ENCODE data around the gene LPO. TPM values are rescaled to one million over a fixed set of nuclear protein-coding genes. Genes with fewer than 3 reads are reported as not detected.

The LPO gene
- total RNA-seq, 1 experiment from 2014 or later, result not detected

DNA sequence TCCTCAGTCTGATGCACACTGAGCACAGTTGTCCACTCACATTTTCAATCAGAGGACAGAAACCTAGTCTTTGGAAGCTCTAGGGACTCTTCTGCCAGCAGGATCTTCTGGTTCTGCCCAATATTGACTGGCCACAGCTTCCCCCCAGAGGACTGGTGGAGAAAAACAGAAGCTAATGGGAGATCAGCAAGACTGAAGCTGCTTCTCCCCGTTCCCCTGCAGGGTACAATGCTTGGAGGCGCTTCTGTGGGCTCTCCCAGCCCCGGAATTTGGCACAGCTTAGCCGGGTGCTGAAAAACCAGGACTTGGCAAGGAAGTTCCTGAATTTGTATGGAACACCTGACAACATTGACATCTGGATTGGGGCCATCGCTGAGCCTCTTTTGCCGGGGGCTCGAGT is 35.5 kb upstream of the LPO start:
- Mint-ChIP-seq H3K4me3 (ENCODE audit: low read depth, unreplicated experiment) (no peak overlapping the region), H3K9me3 (ENCODE audit: low read depth, unreplicated experiment) (no peaks in the 10 kb centered on the region), H3K27ac (ENCODE audit: unreplicated experiment) (no peak overlapping the region), H3K27me3 (ENCODE audit: unreplicated experiment) (peaks cover 34% of the 10 kb centered on the region), H3K4me1 (ENCODE audit: low read depth, unreplicated experiment) (no peaks in the 10 kb centered on the region), H3K36me3 (ENCODE audit: insufficient read depth, unreplicated experiment) (no peaks in the 10 kb centered on the region)
- CTCF ChIA-PET, result no interaction called here
- intact Hi-C loops (cut with micrococcal nuclease; ENCODE audit: unreplicated experiment), result no loop called here
- TF ChIP-seq, protein P1, sequence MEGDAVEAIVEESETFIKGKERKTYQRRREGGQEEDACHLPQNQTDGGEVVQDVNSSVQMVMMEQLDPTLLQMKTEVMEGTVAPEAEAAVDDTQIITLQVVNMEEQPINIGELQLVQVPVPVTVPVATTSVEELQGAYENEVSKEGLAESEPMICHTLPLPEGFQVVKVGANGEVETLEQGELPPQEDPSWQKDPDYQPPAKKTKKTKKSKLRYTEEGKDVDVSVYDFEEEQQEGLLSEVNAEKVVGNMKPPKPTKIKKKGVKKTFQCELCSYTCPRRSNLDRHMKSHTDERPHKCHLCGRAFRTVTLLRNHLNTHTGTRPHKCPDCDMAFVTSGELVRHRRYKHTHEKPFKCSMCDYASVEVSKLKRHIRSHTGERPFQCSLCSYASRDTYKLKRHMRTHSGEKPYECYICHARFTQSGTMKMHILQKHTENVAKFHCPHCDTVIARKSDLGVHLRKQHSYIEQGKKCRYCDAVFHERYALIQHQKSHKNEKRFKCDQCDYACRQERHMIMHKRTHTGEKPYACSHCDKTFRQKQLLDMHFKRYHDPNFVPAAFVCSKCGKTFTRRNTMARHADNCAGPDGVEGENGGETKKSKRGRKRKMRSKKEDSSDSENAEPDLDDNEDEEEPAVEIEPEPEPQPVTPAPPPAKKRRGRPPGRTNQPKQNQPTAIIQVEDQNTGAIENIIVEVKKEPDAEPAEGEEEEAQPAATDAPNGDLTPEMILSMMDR (IDR thresholded peaks at IDR 0.05; ENCODE audit: unreplicated experiment), result no peak
- BruUV-seq (replicated peaks), result no TSS peak
- DNase-seq, result no peak

GRCh38 chr17:58204796-58205195 is 33.6 kb upstream of the LPO start:
- Mint-ChIP-seq H3K27me3 (ENCODE audit: unreplicated experiment) (peaks cover 15% of the 10 kb centered on the region), H3K36me3 (ENCODE audit: insufficient read depth, unreplicated experiment) (no peaks in the 10 kb centered on the region), H3K4me1 (ENCODE audit: low read depth, unreplicated experiment) (no peaks in the 10 kb centered on the region), H3K9me3 (ENCODE audit: low read depth, unreplicated experiment) (no peaks in the 10 kb centered on the region), H3K4me3 (ENCODE audit: low read depth, unreplicated experiment) (no peak overlapping the region), H3K27ac (ENCODE audit: unreplicated experiment) (no peak overlapping the region)
- intact Hi-C loops (cut with micrococcal nuclease; ENCODE audit: unreplicated experiment), result no loop called here
- no TSS peak for BruUV-seq (replicated peaks)
- CTCF ChIA-PET, result no interaction called here
- DNase-seq, result no peak
- TF ChIP-seq, protein P1 (IDR thresholded peaks at IDR 0.05; ENCODE audit: unreplicated experiment), result no peak

DNA sequence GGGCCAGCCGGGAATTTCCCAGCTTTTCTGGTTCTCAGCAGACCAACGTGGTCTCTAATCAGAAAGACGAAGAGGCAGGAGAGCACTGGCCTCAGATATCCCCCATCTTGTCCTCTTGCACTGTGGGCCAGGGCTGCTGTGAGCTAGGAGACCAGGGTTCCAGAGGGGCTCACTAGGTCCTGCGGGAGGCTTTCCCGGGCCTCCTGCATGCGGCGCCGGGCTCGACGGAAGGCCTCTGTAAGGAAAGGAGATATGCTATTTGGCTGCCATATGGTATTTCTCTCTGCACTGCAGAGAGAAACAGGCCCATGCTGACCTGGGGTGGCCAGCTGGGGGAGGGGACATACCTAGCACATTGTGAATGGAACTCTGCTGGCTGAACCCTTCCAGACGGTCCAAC is 32.4 kb upstream of the LPO start:
- no TSS peak for BruUV-seq (replicated peaks)
- Mint-ChIP-seq H3K36me3 (ENCODE audit: insufficient read depth, unreplicated experiment) (no peaks in the 10 kb centered on the region), H3K27me3 (ENCODE audit: unreplicated experiment) (peaks cover 3% of the 10 kb centered on the region), H3K4me1 (ENCODE audit: low read depth, unreplicated experiment) (no peaks in the 10 kb centered on the region), H3K27ac (ENCODE audit: unreplicated experiment) (no peak overlapping the region), H3K9me3 (ENCODE audit: low read depth, unreplicated experiment) (no peaks in the 10 kb centered on the region), H3K4me3 (ENCODE audit: low read depth, unreplicated experiment) (no peak overlapping the region)
- CTCF ChIA-PET, result no interaction called here
- intact Hi-C loops (cut with micrococcal nuclease; ENCODE audit: unreplicated experiment), result no loop called here
- no peak for DNase-seq
- TF ChIP-seq, protein P1 (IDR thresholded peaks at IDR 0.05; ENCODE audit: unreplicated experiment), result no peak

DNA sequence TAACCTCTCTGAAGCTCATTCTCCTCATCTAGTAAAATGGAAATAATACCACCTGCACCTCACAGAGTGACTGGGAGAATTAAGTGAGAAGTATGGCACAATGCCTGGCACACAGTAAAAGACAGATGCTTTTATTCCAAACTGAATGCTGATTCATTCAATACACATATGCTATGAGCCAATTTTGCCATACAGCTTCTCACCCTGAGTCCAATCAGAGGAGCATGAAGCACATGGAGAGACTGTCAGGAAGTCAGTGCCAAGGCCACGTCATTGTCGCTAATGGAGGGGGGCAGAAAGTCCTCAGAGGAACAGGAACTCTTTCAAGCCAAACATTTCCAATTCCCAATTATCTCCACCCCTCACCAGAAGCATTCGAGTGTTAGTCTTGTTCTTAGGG is 30.9 kb upstream of the LPO start:
- Mint-ChIP-seq H3K27me3 (ENCODE audit: unreplicated experiment) (no peaks in the 10 kb centered on the region), H3K9me3 (ENCODE audit: low read depth, unreplicated experiment) (no peaks in the 10 kb centered on the region), H3K36me3 (ENCODE audit: insufficient read depth, unreplicated experiment) (no peaks in the 10 kb centered on the region), H3K4me3 (ENCODE audit: low read depth, unreplicated experiment) (no peak overlapping the region), H3K4me1 (ENCODE audit: low read depth, unreplicated experiment) (no peaks in the 10 kb centered on the region), H3K27ac (ENCODE audit: unreplicated experiment) (no peak overlapping the region)
- DNase-seq, result no peak
- no TSS peak for BruUV-seq (replicated peaks)
- CTCF ChIA-PET, result no interaction called here
- TF ChIP-seq, protein P1 (IDR thresholded peaks at IDR 0.05; ENCODE audit: unreplicated experiment), result no peak
- intact Hi-C loops (cut with micrococcal nuclease; ENCODE audit: unreplicated experiment), result no loop called here

- DNase-seq, result no peak
- Mint-ChIP-seq H3K36me3 (ENCODE audit: insufficient read depth, unreplicated experiment) (no peaks in the 10 kb centered on the region), H3K4me1 (ENCODE audit: low read depth, unreplicated experiment) (no peaks in the 10 kb centered on the region), H3K9me3 (ENCODE audit: low read depth, unreplicated experiment) (no peaks in the 10 kb centered on the region), H3K27ac (ENCODE audit: unreplicated experiment) (no peak overlapping the region), H3K4me3 (ENCODE audit: low read depth, unreplicated experiment) (no peak overlapping the region), H3K27me3 (ENCODE audit: unreplicated experiment) (no peaks in the 10 kb centered on the region)
- TF ChIP-seq, protein P1 (IDR thresholded peaks at IDR 0.05; ENCODE audit: unreplicated experiment), result no peak
- BruUV-seq (replicated peaks), result no TSS peak
- intact Hi-C loops (cut with micrococcal nuclease; ENCODE audit: unreplicated experiment), result no loop called here
- CTCF ChIA-PET, result no interaction called here
Measured at GRCh38 chr17:58208344-58208743, 30.0 kb upstream of the LPO start.
